NB4 (cell line): ENCODE results near the gene CAMK1G.
A peak's percentile ranks its signal among the peaks of the same experiment; 100 is the strongest.

Source experiments
- MYC ChIP-seq: IDR thresholded peaks from 2 replicates; pipeline ENCODE4 v1.6.1; 2011; ENCODE audit warnings: low read depth, low read length
- POLR2A ChIP-seq: IDR thresholded peaks from 2 replicates; pipeline ENCODE4 v1.6.1; 2011; ENCODE audit warnings: mild to moderate bottlenecking; ENCODE audit not compliant: insufficient read length; ENCODE audit errors: extremely low read depth
- TF ChIP-seq, protein P1 (sequence below): IDR thresholded peaks from one replicate; pipeline ENCODE4 v1.5.1; 2012; ENCODE audit warnings: low read depth, low read length
- TF ChIP-seq, protein P2 (sequence below): IDR thresholded peaks from 2 replicates; pipeline ENCODE4 v1.6.1; 2011; ENCODE audit warnings: low read depth, low read length

GRCh38 chr1:209659909-209660308 is 76.4 kb downstream of the CAMK1G start:
- TF ChIP-seq, protein P1, sequence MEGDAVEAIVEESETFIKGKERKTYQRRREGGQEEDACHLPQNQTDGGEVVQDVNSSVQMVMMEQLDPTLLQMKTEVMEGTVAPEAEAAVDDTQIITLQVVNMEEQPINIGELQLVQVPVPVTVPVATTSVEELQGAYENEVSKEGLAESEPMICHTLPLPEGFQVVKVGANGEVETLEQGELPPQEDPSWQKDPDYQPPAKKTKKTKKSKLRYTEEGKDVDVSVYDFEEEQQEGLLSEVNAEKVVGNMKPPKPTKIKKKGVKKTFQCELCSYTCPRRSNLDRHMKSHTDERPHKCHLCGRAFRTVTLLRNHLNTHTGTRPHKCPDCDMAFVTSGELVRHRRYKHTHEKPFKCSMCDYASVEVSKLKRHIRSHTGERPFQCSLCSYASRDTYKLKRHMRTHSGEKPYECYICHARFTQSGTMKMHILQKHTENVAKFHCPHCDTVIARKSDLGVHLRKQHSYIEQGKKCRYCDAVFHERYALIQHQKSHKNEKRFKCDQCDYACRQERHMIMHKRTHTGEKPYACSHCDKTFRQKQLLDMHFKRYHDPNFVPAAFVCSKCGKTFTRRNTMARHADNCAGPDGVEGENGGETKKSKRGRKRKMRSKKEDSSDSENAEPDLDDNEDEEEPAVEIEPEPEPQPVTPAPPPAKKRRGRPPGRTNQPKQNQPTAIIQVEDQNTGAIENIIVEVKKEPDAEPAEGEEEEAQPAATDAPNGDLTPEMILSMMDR = no peak
- TF ChIP-seq, protein P2, sequence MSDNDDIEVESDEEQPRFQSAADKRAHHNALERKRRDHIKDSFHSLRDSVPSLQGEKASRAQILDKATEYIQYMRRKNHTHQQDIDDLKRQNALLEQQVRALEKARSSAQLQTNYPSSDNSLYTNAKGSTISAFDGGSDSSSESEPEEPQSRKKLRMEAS = peak; percentile 34; the same call in 1 of the 2 replicates
- no peak for TF ChIP-seq POLR2A
- TF ChIP-seq MYC = no peak
